T47D (cell line): ENCODE results near the gene BRCC3.

Experiments
- DNase-seq, 2 experiments: peaks; one replicate each; pipeline versions ENCODE4 v3.0.0 to v3.0.0-alpha.2; 2011 to 2012; ENCODE audit warnings: low read depth in 1 of 2, low spot score in 1 of 2
- JUND ChIP-seq: IDR thresholded peaks from 2 replicates; pipeline ENCODE4 v1.6.1; 2012; ENCODE audit warnings: low read depth
- in situ Hi-C: cut with HindIII; loops from 2 replicates; pipeline ENCODE4 v1.10.0; 2016; ENCODE audit warnings: low sequenced_read_pairs, low pct_unique_long_range_greater_than_20kb

The BRCC3 gene

GRCh38 chrX:155070038-155070437 is 1.3 kb upstream of the BRCC3 start:
- no peak for TF ChIP-seq JUND
- DNase-seq: no peak
- in situ Hi-C loops: no loop called here

GRCh38 chrX:155070663-155070974 is 689 bp upstream of the BRCC3 start:
- DNase-seq: no peak
- in situ Hi-C loops: no loop called here
- TF ChIP-seq JUND: no peak

GRCh38 chrX:155071694-155072280 is 479 bp downstream of the BRCC3 start:
- TF ChIP-seq JUND: no peak
- in situ Hi-C loops: no loop called here
- no peak for DNase-seq

GRCh38 chrX:155086202-155086840 is 15.0 kb downstream of the BRCC3 start:
- TF ChIP-seq JUND: no peak
- peak in 1 of 2 experiments; percentile 36 for DNase-seq
- in situ Hi-C loops: no loop called here

- TF ChIP-seq JUND: no peak
- DNase-seq: no peak
- in situ Hi-C loops: no loop called here
Observed at GRCh38 chrX:155086961-155087735, 15.8 kb downstream of the BRCC3 start.

GRCh38 chrX:155094468-155095061 is 23.3 kb downstream of the BRCC3 start:
- DNase-seq: peak in 1 of 2 experiments; percentile 37
- TF ChIP-seq JUND: no peak
- in situ Hi-C loops: no loop called here

GRCh38 chrX:155105919-155106318 is 34.6 kb downstream of the BRCC3 start:
- in situ Hi-C loops: no loop called here
- DNase-seq: no peak
- TF ChIP-seq JUND: no peak

- in situ Hi-C loops: no loop called here
- DNase-seq: no peak
- TF ChIP-seq JUND: no peak
Observed at GRCh38 chrX:155108427-155108826, 37.1 kb downstream of the BRCC3 start.

GRCh38 chrX:155112171-155112570 is 40.9 kb downstream of the BRCC3 start:
- in situ Hi-C loops: no loop called here
- TF ChIP-seq JUND: no peak
- no peak for DNase-seq

- DNase-seq: no peak
- TF ChIP-seq JUND: no peak
- in situ Hi-C loops: no loop called here
Observed at GRCh38 chrX:155113097-155113496, 41.8 kb downstream of the BRCC3 start.

- no peak for DNase-seq
- in situ Hi-C loops: no loop called here
- TF ChIP-seq JUND: no peak
Observed at GRCh38 chrX:155115174-155115819, 44.0 kb downstream of the BRCC3 start.

GRCh38 chrX:155127465-155127864 is 56.2 kb downstream of the BRCC3 start:
- TF ChIP-seq JUND: no peak
- in situ Hi-C loops: no loop called here
- DNase-seq: no peak

- no peak for TF ChIP-seq JUND
- DNase-seq: no peak
- in situ Hi-C loops: no loop called here
Observed at GRCh38 chrX:155127940-155128339, 56.6 kb downstream of the BRCC3 start.
